ENCODE data around the gene MEGF6.
"Not testable (repeated sequence)": the region's sequence is repeated elsewhere in the genome, so short reads cannot be mapped to it uniquely, and the experiment has no call there.

The MEGF6 gene

GRCh38 chr1:3595949-3596348 lies 15.4 kb downstream of the MEGF6 start:
- DNase-seq (ENCODE audit: low read depth), result no peak

DNA sequence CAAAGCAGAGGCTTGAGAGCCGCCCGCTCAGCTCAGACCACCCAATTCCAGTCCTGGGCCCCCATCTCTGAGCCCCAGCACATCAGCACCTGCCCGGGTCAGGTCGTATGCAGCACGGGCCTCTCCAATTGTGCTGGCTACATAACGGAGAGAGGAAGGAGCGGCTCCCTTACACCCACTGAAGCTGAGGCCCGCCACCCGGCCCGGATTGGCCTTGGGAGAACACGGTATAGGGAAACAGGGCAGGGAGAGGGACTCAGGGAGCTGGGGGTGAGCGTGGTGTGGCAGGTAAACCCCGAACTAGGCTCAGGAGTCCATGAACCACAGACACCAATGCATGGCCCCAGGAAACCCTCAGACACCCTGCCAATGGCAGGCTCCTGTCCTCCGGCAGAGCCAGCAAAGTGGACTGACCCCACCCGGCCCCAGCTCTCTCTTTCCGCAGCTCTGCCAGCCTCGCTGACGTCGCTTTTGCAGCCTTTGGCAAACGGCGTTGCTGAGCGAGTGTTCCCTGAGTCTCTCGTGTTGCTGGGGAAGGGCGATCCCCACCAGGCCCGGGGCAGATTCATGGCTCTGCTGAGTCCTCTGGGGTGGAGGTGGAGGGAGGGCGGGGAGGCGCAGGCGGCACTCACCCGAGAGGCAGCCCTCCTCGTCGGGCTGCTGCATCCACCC lies 16.5 kb downstream of the MEGF6 start:
- DNase-seq (ENCODE audit: low read depth), result no peak

DNA sequence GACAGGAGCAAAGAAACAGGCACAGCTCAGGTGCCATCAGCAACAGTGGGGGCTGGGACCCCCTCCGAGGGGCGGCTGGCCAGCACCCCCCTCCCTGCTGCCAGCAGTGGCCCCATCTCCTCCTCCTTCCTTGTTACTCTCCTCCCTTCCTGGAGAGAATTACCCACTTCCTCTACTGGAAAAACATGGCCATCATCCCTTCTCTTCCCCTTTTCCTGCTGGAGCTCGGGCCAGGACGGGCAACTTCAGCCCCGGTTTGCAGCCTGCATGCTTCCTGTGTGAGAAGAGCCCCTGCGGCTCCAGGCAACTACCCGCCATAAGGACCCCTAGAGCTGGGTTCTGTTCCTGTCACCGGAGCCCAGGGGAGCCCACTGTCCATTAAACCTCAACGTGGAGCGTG lies 17.6 kb downstream of the MEGF6 start:
- DNase-seq (ENCODE audit: low read depth), result no peak

GRCh38 chr1:3593334-3593733 lies 18.0 kb downstream of the MEGF6 start:
- no peak for DNase-seq (ENCODE audit: low read depth)

DNA sequence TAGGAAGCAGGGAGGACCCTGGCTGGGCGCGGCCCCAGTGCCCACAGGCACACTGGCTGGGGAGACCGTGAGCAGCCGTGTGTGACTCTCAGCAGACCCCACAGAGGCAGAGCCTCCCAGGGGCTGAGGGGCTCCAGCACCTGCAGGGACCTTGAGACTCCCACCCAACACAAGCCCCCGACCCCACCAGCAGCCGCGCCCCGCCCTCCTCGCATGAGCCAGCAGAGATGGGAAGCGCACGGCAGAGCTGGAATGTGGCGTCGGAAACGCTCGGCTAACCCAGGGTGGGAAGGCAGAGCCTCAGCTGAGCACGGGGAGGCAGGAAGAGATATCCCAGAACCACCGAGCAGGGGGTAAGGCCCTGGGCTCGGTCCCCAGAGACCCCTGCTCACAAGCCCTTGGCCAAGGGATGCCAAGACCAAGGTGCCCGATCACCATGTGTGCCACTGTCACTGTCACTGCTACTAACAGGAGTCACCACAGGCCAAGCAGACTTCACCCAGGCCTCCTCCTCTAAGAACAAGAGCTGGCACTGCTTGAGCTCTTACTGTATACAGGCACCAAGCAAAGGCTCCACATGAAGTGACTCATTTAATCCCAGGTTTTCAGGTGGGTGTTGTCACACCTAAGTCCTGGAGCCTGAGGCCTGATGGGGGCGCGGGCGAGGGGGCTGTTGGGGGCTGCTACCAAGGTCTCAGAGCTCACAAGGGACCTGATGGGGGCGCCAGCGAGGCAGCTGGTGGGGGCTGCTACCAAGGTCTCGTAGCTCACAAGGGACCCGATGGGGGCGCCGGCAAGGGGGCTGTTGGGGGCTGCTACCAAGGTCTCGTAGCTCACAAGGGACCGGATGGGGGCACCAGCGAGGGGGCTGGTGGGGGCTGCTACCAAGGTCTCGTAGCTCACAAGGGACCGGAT lies 20.1 kb downstream of the MEGF6 start:
- DNase-seq (ENCODE audit: low read depth), result no peak

DNA sequence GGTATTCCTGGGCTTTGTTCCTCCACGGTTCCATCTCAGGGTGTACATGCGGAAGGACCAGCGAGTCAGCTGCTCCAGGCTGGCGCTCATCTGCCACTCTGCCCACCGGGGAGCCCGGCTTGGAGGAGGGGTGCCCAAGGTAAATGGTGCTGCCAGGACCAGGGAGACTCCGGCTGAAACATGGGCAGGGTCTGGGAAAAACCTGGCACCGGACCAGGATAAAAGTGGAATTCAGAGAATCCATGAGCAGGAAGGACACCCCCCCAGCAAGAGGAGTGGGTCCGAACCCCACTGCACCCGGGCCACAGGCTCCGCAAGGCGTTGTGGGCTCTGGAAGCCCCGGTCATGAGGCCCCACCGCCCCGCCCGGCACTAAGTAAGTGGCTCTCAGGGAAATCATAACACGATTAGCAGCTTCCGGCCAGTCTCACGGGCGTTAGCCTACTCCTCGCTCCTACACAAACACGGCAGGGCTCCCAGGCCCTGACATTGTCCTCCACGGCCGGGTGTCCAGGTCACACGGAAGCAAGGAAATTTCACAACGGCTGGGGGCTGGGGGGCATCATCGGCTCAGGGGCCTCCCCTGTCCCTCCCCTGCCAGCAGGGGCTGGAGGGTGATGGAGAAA lies 21.1 kb downstream of the MEGF6 start:
- DNase-seq (ENCODE audit: low read depth), result no peak

DNA sequence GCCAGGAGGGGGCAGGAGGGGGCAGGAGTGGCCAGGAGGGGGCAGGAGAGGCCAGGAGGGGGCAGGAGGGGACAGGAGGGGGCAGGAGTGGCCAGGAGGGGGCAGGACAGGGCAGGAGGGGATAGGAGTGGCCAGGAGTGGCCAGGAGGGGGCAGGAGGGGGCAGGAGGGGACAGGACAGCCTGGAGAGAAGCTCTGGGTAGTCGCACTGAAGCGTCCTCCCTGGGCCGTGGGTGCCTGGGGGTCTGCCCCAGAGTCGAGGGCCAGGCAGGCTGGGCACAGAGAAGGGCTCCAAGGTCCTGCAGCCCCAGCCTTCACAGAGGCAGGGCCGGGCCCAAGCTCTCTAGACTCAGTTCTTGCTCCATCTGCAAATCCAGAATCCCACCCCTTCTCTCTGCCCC lies 22.9 kb downstream of the MEGF6 start:
- no peak for DNase-seq (ENCODE audit: low read depth)

GRCh38 chr1:3586986-3587759 lies 24.1 kb downstream of the MEGF6 start:
- DNase-seq (ENCODE audit: low read depth), result no peak

DNA sequence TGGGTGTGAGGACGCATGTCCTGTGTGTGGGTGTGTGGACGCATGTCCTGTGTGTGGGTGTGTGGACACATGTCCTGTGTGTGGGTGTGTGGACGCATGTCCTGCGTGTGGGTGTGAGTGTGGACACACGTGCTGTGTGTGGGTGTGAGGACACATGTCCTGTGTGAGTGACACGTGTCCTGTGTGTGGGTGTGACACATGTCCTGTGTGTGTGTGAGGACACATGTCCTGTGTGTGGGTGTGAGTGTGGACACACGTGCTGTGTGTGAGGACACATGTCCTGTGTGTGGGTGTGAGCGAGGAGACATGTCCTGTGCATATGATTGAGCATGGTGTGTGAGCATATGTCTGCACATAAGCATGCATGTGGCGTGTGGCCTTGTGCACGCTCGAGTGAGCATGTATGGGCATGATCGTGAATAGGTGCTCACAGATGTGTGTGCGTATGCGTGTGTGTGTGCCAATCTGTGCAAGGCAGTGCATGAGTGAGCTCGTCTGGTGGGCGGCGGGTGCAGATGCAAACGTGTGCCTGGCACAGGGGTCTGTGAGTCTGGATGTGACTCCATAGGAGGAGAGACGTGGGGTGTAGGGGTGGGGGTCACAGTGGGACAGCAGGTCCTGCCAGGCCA lies 25.3 kb downstream of the MEGF6 start:
- no peak for DNase-seq (ENCODE audit: low read depth)

DNA sequence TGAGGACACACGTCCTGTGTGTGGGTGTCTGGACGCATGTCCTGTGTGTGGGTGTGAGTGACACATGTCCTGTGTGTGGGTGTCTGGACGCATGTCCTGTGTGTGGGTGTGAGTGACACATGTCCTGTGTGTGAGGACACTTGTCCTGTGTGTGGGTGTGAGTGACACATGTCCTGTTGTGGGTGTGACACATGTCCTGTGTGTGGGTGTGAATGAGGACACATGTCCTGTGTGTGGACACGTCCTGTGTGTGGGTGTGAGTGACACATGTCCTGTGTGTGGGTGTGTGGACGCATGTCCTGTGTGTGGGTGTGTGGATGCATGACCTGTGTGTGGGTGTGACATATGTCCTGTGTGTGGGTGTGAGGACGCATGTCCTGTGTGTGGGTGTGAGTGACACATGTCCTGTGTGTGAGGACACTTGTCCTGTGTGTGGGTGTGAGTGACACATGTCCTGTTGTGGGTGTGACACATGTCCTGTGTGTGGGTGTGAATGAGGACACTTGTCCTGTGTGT lies 25.9 kb downstream of the MEGF6 start:
- DNase-seq (ENCODE audit: low read depth), result not testable (repeated sequence)

DNA sequence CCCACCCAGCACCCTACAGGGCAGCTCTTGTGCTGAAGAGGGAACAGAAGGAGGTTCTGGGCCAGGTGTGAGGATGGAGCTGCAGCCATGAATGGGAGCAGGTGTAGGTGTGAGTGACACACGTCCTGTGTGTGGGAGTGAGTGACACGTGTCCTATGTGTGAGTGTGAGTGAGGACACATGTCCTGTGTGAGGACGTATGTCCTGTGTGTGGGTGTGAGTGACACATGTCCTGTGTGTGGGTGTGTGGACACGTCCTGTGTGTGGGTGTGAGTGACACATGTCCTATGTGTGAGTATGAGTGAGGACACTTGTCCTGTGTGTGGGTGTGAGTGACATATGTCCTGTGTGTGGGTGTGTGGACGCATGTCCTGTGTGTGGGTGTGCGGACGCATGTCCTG lies 26.4 kb downstream of the MEGF6 start:
- peak; percentile 18 for DNase-seq (ENCODE audit: low read depth)

DNA sequence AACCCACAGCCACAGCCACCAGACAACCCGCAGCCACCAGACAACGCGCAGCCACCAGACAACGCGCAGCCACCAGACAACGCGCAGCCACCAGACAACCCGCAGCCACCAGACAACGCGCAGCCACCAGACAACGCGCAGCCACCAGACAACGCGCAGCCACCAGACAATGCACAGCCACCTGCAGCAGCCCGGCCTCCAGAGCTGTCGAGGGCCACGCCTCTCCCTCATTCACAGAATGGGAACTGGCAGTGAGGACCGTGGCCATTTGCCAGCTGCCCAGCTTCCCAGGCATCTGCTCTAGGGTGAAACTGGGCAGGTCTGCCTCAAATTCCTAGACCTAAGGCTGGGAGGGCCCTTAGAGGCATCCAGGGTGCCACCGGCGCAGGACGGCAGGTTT lies 27.6 kb downstream of the MEGF6 start:
- DNase-seq (ENCODE audit: low read depth), result not testable (repeated sequence)

- no peak for DNase-seq (ENCODE audit: low read depth)
These were observed 29.8 kb downstream of the MEGF6 start for GRCh38 chr1:3581296-3582036.

- no peak for DNase-seq (ENCODE audit: low read depth)
These were observed 31.1 kb downstream of the MEGF6 start for GRCh38 chr1:3580231-3580630.

- DNase-seq (ENCODE audit: low read depth), result no peak
These were observed 31.7 kb downstream of the MEGF6 start for GRCh38 chr1:3579626-3580025.

DNA sequence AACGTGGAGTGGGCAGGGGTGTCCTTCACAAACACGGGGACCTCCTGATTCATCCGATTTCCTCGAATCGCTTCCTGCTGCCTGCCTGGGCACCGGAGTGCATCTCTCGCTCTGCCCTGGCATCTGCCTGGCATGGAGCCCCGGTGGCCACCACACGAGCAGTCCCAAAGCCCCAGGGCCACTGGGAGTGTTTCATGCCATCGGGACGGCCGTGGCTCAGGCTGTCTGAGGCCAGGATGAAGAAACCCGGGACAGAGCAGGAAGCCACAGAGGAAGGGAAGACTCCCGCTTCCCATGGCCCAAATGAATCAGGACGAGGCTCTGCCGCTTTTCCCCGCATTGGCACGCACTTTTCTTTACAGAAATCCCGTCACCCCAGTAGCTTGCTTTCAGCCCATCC lies 32.4 kb downstream of the MEGF6 start:
- no peak for DNase-seq (ENCODE audit: low read depth)

DNA sequence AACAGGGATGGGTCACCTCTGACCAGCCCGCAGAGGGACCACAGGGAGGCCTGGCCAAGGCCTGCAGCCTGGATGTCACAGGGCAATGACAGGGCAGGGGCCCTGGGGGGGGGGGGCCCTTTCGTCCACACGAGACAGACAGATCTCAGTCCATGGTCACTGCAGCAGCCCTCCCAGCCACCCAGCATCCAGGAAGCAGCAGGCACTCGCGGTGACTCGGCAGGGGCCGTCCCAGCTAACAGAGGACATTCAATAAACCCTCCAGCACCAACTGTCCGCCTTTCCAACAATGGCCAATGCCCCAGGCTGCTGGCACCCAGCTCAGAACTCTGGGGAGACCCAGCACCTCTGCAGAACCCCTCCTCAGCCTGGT lies 32.9 kb downstream of the MEGF6 start:
- no peak for DNase-seq (ENCODE audit: low read depth)

GRCh38 chr1:3577711-3578432 lies 33.4 kb downstream of the MEGF6 start:
- no peak for DNase-seq (ENCODE audit: low read depth)

- DNase-seq (ENCODE audit: low read depth), result no peak
These were observed 34.0 kb downstream of the MEGF6 start for GRCh38 chr1:3577300-3577699.

GRCh38 chr1:3575993-3576392 lies 35.3 kb downstream of the MEGF6 start:
- DNase-seq (ENCODE audit: low read depth), result no peak
